HCT116 (cell line): ENCODE results near the gene ATP2A3. TPM values are rescaled to one million over a fixed set of nuclear protein-coding genes. Genes with fewer than 3 reads are reported as not detected.

Experiments
- ATAC-seq: fragments of 200-7000 bp; cut with Tn5 transposase; 2 replicates; pipeline ENCODE4 v1.9.1; 2020; ENCODE audit warnings: mild to moderate bottlenecking, moderate library complexity
- BruUV-seq: library from RNA; stranded (reverse); fragments of 400-500 nt; replicated peaks from 2 replicates; lab custom pipeline; 2021; lab: Mats Ljungman, UMichigan
- CTCF ChIA-PET: fragments of 300-600 bp; sonication (Branson Sonifier 250); formaldehyde crosslinking; loops from one replicate; lab custom pipeline; 2021; ENCODE audit warnings: antibody characterized with exemption; lab: Charles Lee
- POLR2A ChIA-PET: fragments of 300-600, 350-600 bp; sonication (Branson Sonifier 250); formaldehyde crosslinking; loops from one replicate; lab custom pipeline; 2021; ENCODE audit warnings: antibody characterized with exemption; lab: Charles Lee
- RAD21 ChIA-PET, 2 experiments: fragments of 300-600 bp; sonication (Branson Sonifier 250); formaldehyde crosslinking; loops; one replicate each; lab custom pipeline; 2023; ENCODE audit warnings: low total read pairs in 2 of 2; ENCODE audit not compliant: uncharacterized antibody in 2 of 2, unreplicated experiment in 2 of 2, low non-redundant PET in 1 of 2; lab: Charles Lee
- DNase-seq: peaks from one replicate; pipeline ENCODE4 v3.0.0-alpha.2; 2010; ENCODE audit warnings: low read depth, low spot score
- H2AFZ ChIP-seq: fragments of 200-600 bp; shearing (Covaris generic), sonication (generic); 2 replicates; pipeline ENCODE4 v1.6.1; 2017; ENCODE audit warnings: low read depth, mixed run types, mixed read lengths, antibody characterized with exemption, low read length; ENCODE audit not compliant: poor library complexity, severe bottlenecking
- H3K27ac ChIP-seq: 2 replicates; pipeline ENCODE4 v1.5.1; 2012; ENCODE audit warnings: low read depth, low read length
- H3K27me3 ChIP-seq: fragments of 200-600 bp; sonication (generic); 2 replicates; pipeline ENCODE4 v1.6.1; 2016; ENCODE audit warnings: mixed run types, low read length, mixed read lengths; ENCODE audit not compliant: insufficient read depth
- H3K36me3 ChIP-seq, 2 experiments: fragments of 200-500 bp in 1 of 2; fragments of 200-600 bp in 1 of 2; sonication (Bioruptor generic) in 1 of 2; sonication (generic) in 1 of 2; 2 replicates each; pipeline versions ENCODE4 v1.5.1 to v1.6.1; 2014 to 2016; ENCODE audit warnings: low read length in 2 of 2, inconsistent platforms in 1 of 2, mixed read lengths in 1 of 2, mixed run types in 1 of 2; ENCODE audit not compliant: insufficient read depth in 2 of 2, control insufficient read depth in 1 of 2
- H3K4me1 ChIP-seq, 2 experiments: fragments of 200-600 bp in 1 of 2; sonication (generic) in 1 of 2; 2 replicates each; pipeline versions ENCODE4 v1.5.1 to v1.6.1; 2012 to 2017; ENCODE audit warnings: low read length in 2 of 2, inconsistent platforms in 1 of 2, mild to moderate bottlenecking in 1 of 2, mixed read lengths in 1 of 2, mixed run types in 1 of 2, moderate library complexity in 1 of 2; ENCODE audit not compliant: insufficient read depth in 2 of 2, control insufficient read depth in 1 of 2
- H3K4me2 ChIP-seq: fragments of 200-600 bp; sonication (generic); 2 replicates; pipeline ENCODE4 v1.6.1; 2017; ENCODE audit warnings: mixed run types, low read length, mixed read lengths
- H3K4me3 ChIP-seq, 2 experiments: fragments of 200-600 bp in 1 of 2; sonication (generic) in 1 of 2; replicated peaks in 1 of 2; 2 replicates each; pipeline ENCODE4 v1.5.1; 2011 to 2016; ENCODE audit warnings: low read length in 2 of 2, control low read depth in 1 of 2, low read depth in 1 of 2, mild to moderate bottlenecking in 1 of 2, mixed read lengths in 1 of 2, mixed run types in 1 of 2
- H3K79me2 ChIP-seq: fragments of 200-600 bp; sonication (generic); 2 replicates; pipeline ENCODE4 v1.6.1; 2017; ENCODE audit warnings: mild to moderate bottlenecking, mixed run types, low read length, moderate library complexity, mixed read lengths; ENCODE audit not compliant: insufficient read depth
- H3K9ac ChIP-seq: fragments of 200-600 bp; sonication (generic); 2 replicates; pipeline ENCODE4 v1.6.1; 2016; ENCODE audit warnings: low read length, mixed read lengths
- H3K9me2 ChIP-seq: fragments of 200-600 bp; sonication (generic), shearing (Covaris generic); 2 replicates; pipeline ENCODE4 v1.6.1; 2017; ENCODE audit warnings: mixed run types, mild to moderate bottlenecking, moderate library complexity; ENCODE audit not compliant: insufficient read depth
- H3K9me3 ChIP-seq, 2 experiments: fragments of 200-500 bp in 1 of 2; fragments of 200-600 bp in 1 of 2; sonication (Bioruptor generic) in 1 of 2; sonication (generic) in 1 of 2; 2 replicates each; pipeline ENCODE4 v1.6.1; 2014 to 2017; ENCODE audit warnings: low read length in 2 of 2, mixed read lengths in 2 of 2, inconsistent platforms in 1 of 2, low read depth in 1 of 2, mild to moderate bottlenecking in 1 of 2, mixed run types in 1 of 2, moderate library complexity in 1 of 2; ENCODE audit not compliant: control insufficient read depth in 1 of 2, insufficient read depth in 1 of 2
- H4K20me1 ChIP-seq: fragments of 200-600 bp; sonication (generic), shearing (Covaris generic); 2 replicates; pipeline ENCODE4 v1.6.1; 2017; ENCODE audit warnings: mixed run types, mild to moderate bottlenecking, moderate library complexity; ENCODE audit not compliant: insufficient read depth
- CTCF ChIP-seq, 3 experiments: fragments of 200-600 bp in 1 of 3; sonication (generic) in 1 of 3; IDR thresholded peaks in 2 of 3; conservative IDR thresholded peaks in 1 of 3; 2 replicates each; pipeline ENCODE4 v1.5.1; 2012 to 2017; ENCODE audit warnings: low read depth in 2 of 3, low read length in 2 of 3, antibody characterized with exemption in 1 of 3, borderline replicate concordance in 1 of 3, control low read depth in 1 of 3, mild to moderate bottlenecking in 1 of 3, mixed read lengths in 1 of 3, mixed run types in 1 of 3, moderate library complexity in 1 of 3; ENCODE audit not compliant: insufficient read depth in 1 of 3
- JUND ChIP-seq: IDR thresholded peaks from 2 replicates; pipeline ENCODE4 v1.6.1; 2012
- REST ChIP-seq: IDR thresholded peaks from 2 replicates; pipeline ENCODE4 v1.6.1; 2012; ENCODE audit warnings: low read depth
- SIN3A ChIP-seq: IDR thresholded peaks from 2 replicates; pipeline ENCODE4 v1.6.1; 2012; ENCODE audit warnings: low read depth
- SRF ChIP-seq: IDR thresholded peaks from 2 replicates; pipeline ENCODE4 v1.6.1; 2012; ENCODE audit warnings: low read depth
- TCF7L2 ChIP-seq: IDR thresholded peaks from 2 replicates; pipeline ENCODE4 v1.7.0; 2011; ENCODE audit warnings: borderline replicate concordance, inconsistent platforms; ENCODE audit not compliant: insufficient read depth, insufficient read length; ENCODE audit errors: extremely low read depth
- ZBTB33 ChIP-seq: IDR thresholded peaks from 2 replicates; pipeline ENCODE4 v1.6.1; 2011; ENCODE audit warnings: mild to moderate bottlenecking, low read length, moderate library complexity; ENCODE audit not compliant: insufficient replicate concordance; ENCODE audit errors: extremely low read depth
- ZFX ChIP-seq: fragments of 450-650 bp; IDR thresholded peaks from 2 replicates; pipeline ENCODE4 v1.6.1; 2017
- intact Hi-C: fragments of 100-400 bp; cut with micrococcal nuclease; formaldehyde crosslinking; loops from 2 replicates; pipeline ENCODE4 v1.10.0; 2022
- total RNA-seq: library from RNA; stranded (reverse); gene quantifications from one replicate; pipeline ENCODE4 v1.2.1, GENCODE V29; 2021; ENCODE audit not compliant: unreplicated experiment

The ATP2A3 gene
- total RNA-seq, 1 experiment from 2014 or later, result 23.1 TPM

DNA sequence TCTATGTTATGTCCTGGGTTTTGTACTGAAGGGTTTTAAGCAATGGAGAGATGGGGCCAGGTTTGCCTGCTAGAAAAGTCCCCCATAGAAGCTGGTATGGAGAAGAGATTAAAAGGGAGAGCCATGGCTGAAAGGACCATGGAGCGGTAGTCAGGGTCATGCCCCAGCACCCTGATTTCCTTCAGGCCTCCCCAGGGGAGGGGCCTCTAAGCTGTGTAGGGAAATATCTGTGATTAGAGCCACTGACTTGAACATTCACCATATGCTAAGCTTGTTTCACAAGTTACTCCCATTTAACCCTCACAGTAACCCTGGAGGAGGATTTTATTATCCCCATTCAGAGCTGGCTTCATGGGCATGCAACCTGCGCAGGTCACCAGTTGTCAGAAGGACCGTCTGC is 3.8 kb upstream of the ATP2A3 start (continued):
- TF ChIP-seq REST, result no peak
- TF ChIP-seq SIN3A, result no peak
- TF ChIP-seq SRF, result no peak
- no peak for TF ChIP-seq JUND
- TF ChIP-seq TCF7L2, result no peak

- intact Hi-C loops, result no loop called here
- no peaks in the 10 kb centered on the region for H3K79me2 ChIP-seq
- H3K27me3 ChIP-seq, result no peaks in the 10 kb centered on the region
- peaks cover 11 to 21% of the 10 kb centered on the region in 2 experiments; a peak in 3 of 4 replicates for H3K4me1 ChIP-seq
- no peak overlapping the region for H3K4me3 ChIP-seq
- no peak overlapping the region for H3K9ac ChIP-seq
- H2AFZ ChIP-seq, result peak overlapping the region; percentile 16
- no peaks in the 10 kb centered on the region for H4K20me1 ChIP-seq
- POLR2A ChIA-PET, result no interaction called here
- ATAC-seq (no peak), DNase-seq (no peak)
- CTCF ChIA-PET, result no interaction called here
- H3K27ac ChIP-seq, result no peak overlapping the region
- H3K4me2 ChIP-seq, result no peak overlapping the region
- H3K36me3 ChIP-seq, result no peaks in the 10 kb centered on the region
- no peak for TF ChIP-seq ZBTB33
- no peak for TF ChIP-seq ZFX
- TF ChIP-seq CTCF (IDR thresholded peaks at IDR 0.05 in 2 of 3, conservative IDR thresholded peaks at IDR 0.05 in 1 of 3; ENCODE audit: borderline replicate concordance in 1 of 3, insufficient read depth in 1 of 3, low read depth in 2 of 3, low read length in 2 of 3), result no peak
- H3K9me2 ChIP-seq, result no peaks in the 10 kb centered on the region
- BruUV-seq, result no TSS peak
- H3K9me3 ChIP-seq, result no peaks in the 10 kb centered on the region
- RAD21 ChIA-PET, result interaction anchor here in 1 of 2 experiments (0.6 kb wide), 1 partner anchor 452 kb away, joined by 3 read pairs; no protein-coding TSS in a partner anchor
These were observed 2.6 kb upstream of the ATP2A3 start for GRCh38 chr17:3966720-3967363.
